B cell (primary cell): ENCODE results near the gene FBLIM1. TPM values are rescaled to one million over a fixed set of nuclear protein-coding genes. Genes with fewer than 3 reads are reported as not detected.

Experiments used
- ATAC-seq: fragments of 200-7000 bp; cut with Tn5 transposase; one replicate; pipeline ENCODE4 v1.10.0; 2021; ENCODE audit warnings: low read depth, mild to moderate bottlenecking, moderate number of reproducible peaks, moderate library complexity
- CTCF ChIA-PET: fragments of 350-600 bp; sonication (Branson Sonifier 250); formaldehyde crosslinking; loops from one replicate; lab custom pipeline; 2021; ENCODE audit warnings: antibody characterized with exemption, inconsistent platforms; lab: Charles Lee
- POLR2A ChIA-PET: fragments of 350-600 bp; sonication (Branson Sonifier 250); formaldehyde crosslinking; loops from one replicate; lab custom pipeline; 2021; ENCODE audit warnings: antibody characterized with exemption; lab: Charles Lee
- DNase-seq: peaks from one replicate; pipeline ENCODE4 v3.0.0; 2013
- H2AFZ ChIP-seq: 2 replicates; pipeline ENCODE4 v1.6.1; 2012; ENCODE audit warnings: mild to moderate bottlenecking, low read depth, low read length; ENCODE audit not compliant: insufficient read depth, poor library complexity, severe bottlenecking
- H3K27ac ChIP-seq, 2 donors: 1 replicate in 1 of 2; 2 replicates in 1 of 2; pipeline ENCODE4 v1.5.1; 2012 to 2013; ENCODE audit warnings: low read length in 2 of 2, mild to moderate bottlenecking in 2 of 2, moderate library complexity in 1 of 2
- H3K27me3 ChIP-seq, 4 experiments: fragments of 200-600 bp in 1 of 4; sonication (generic) in 1 of 4; replicated peaks in 1 of 4; 1 replicate in 2 of 4; 2 replicates in 2 of 4; pipeline versions ENCODE4 v1.6.1 to v1.7.0; 2013 to 2016; ENCODE audit warnings: low read length in 3 of 4, mild to moderate bottlenecking in 2 of 4, mixed read lengths in 1 of 4, moderate library complexity in 1 of 4; ENCODE audit not compliant: insufficient read depth in 4 of 4, control insufficient read depth in 3 of 4; ENCODE audit errors: control extremely low read depth in 1 of 4
- H3K36me3 ChIP-seq, 2 experiments: replicated peaks in 1 of 2; 1 replicate in 1 of 2; 2 replicates in 1 of 2; pipeline versions ENCODE4 v1.6.1 to v1.7.1; 2013; ENCODE audit warnings: low read length in 1 of 2; ENCODE audit not compliant: insufficient read depth in 2 of 2, control insufficient read depth in 1 of 2; ENCODE audit errors: control extremely low read depth in 1 of 2, extremely low read depth in 1 of 2
- H3K4me1 ChIP-seq, 2 donors: fragments of 200-600 bp in 1 of 2; sonication (generic) in 1 of 2; 1 replicate in 1 of 2; 2 replicates in 1 of 2; pipeline versions ENCODE4 v1.5.1 to v1.6.1; 2013 to 2017; ENCODE audit warnings: low read length in 2 of 2; ENCODE audit not compliant: control insufficient read depth in 2 of 2, insufficient read depth in 2 of 2
- H3K4me2 ChIP-seq: replicated peaks from 2 replicates; pipeline ENCODE3; 2012; ENCODE audit warnings: mild to moderate bottlenecking, low read depth, low read length; ENCODE audit not compliant: poor library complexity, severe bottlenecking
- H3K4me3 ChIP-seq, 5 experiments: fragments of 200-600 bp in 1 of 5; sonication (generic) in 1 of 5; 1 replicate in 3 of 5; 2 replicates in 2 of 5; pipeline versions ENCODE4 v1.5.1 to v1.7.0; 2011 to 2016; ENCODE audit warnings: low read length in 4 of 5, mild to moderate bottlenecking in 4 of 5, low read depth in 2 of 5, control low read depth in 1 of 5, moderate library complexity in 1 of 5; ENCODE audit not compliant: insufficient read depth in 1 of 5; ENCODE audit errors: control extremely low read depth in 1 of 5, extremely low read depth in 1 of 5
- H3K79me2 ChIP-seq: fragments of 200-600 bp; sonication (generic); one replicate; pipeline ENCODE4 v1.6.0; 2016; ENCODE audit warnings: low read length; ENCODE audit not compliant: control insufficient read depth, insufficient read depth
- H3K9ac ChIP-seq: fragments of 200-600 bp; sonication (generic); 2 replicates; pipeline ENCODE4 v1.6.1; 2017; ENCODE audit warnings: mild to moderate bottlenecking, low read length, moderate library complexity
- H3K9me3 ChIP-seq, 3 donors: one replicate each; pipeline versions ENCODE4 v1.6.1 to v1.7.1; 2013; ENCODE audit warnings: low read length in 2 of 3; ENCODE audit not compliant: control insufficient read depth in 2 of 3, insufficient read depth in 1 of 3; ENCODE audit errors: control extremely low read depth in 1 of 3
- H4K20me1 ChIP-seq: 2 replicates; pipeline ENCODE4 v1.6.0; 2012; ENCODE audit warnings: mild to moderate bottlenecking, low read length; ENCODE audit not compliant: insufficient read depth, control insufficient read depth, poor library complexity, severe bottlenecking
- H3K27ac Mint-ChIP-seq: one replicate; pipeline ENCODE4 v1.8.0; 2021; ENCODE audit warnings: mixed read lengths
- H3K27me3 Mint-ChIP-seq: one replicate; pipeline ENCODE4 v1.8.0; 2021; ENCODE audit warnings: mixed read lengths
- H3K4me1 Mint-ChIP-seq: one replicate; pipeline ENCODE4 v1.8.0; 2021; ENCODE audit warnings: mixed read lengths
- H3K4me3 Mint-ChIP-seq: one replicate; pipeline ENCODE4 v1.8.0; 2021; ENCODE audit warnings: mixed read lengths
- H3K9me3 Mint-ChIP-seq: one replicate; pipeline ENCODE4 v1.8.0; 2022; ENCODE audit warnings: mixed read lengths; ENCODE audit not compliant: insufficient read depth
- CTCF ChIP-seq: fragments of 200-600 bp; IDR thresholded peaks from one replicate; pipeline ENCODE4 v1.8.0; 2022; ENCODE audit warnings: antibody characterized with exemption, mild to moderate bottlenecking
- EZH2 ChIP-seq: IDR thresholded peaks from 2 replicates; pipeline ENCODE4 v1.6.1; 2012; ENCODE audit warnings: borderline replicate concordance, low read depth, mild to moderate bottlenecking, moderate library complexity, low read length; ENCODE audit not compliant: insufficient read depth, poor library complexity, severe bottlenecking
- WGBS: methylation state at CpG from one replicate; pipeline ENCODE4 v1.1.5; 2013; ENCODE audit warnings: missing lambda C conversion rate; ENCODE audit not compliant: insufficient coverage; 5-methylcytosine and 5-hydroxymethylcytosine counted together
- intact Hi-C: fragments of 100-400 bp; cut with micrococcal nuclease; formaldehyde crosslinking; loops from one replicate; pipeline ENCODE4 v1.10.0; 2022
- polyA plus RNA-seq: library from polyadenylated mRNA; depleted of rRNA; stranded (reverse); fragments of >200 nt; gene quantifications from 2 replicates; pipeline ENCODE4 v1.2.3, GENCODE V29; 2012
- total RNA-seq, 2 donors: library from RNA; stranded (reverse); fragments of 120-200 nt in 1 of 2; gene quantifications; 1 replicate in 1 of 2; 2 replicates in 1 of 2; pipeline versions ENCODE4 v1.2.3 to v1.2.4, GENCODE V29; 2013 to 2022

The FBLIM1 gene
- total and polyA plus RNA-seq, 2 donors (not counting 1 experiment from before 2014, with no cell fraction given) = not detected

GRCh38 chr1:15719381-15720120, 39.0 kb upstream of the FBLIM1 start:
- Histone ChIP-seq H3K27ac (no peak overlapping the region), H3K9ac (no peak overlapping the region), H3K4me2 (no peak overlapping the region), H3K79me2 (peaks cover 16% of the 10 kb centered on the region), H3K36me3 (peaks cover 0 to 73% of the 10 kb centered on the region in 2 experiments), H4K20me1 (peaks cover 34% of the 10 kb centered on the region), H3K27me3 (no peaks in the 10 kb centered on the region), H3K4me3 (no peak overlapping the region), H3K4me1 (no peaks in the 10 kb centered on the region), H3K9me3 (no peaks in the 10 kb centered on the region), H2AFZ (no peak overlapping the region)
- ChIA-PET POLR2A (interaction anchor here (0.6 kb wide), 1 partner anchor 81 kb away, joined by 4 read pairs; no protein-coding TSS in a partner anchor), CTCF (interaction anchor here (1.0 to 1.5 kb wide), 3 partner anchors 22 to 140 kb away, joined by 3 to 5 read pairs (median 4); no protein-coding TSS in a partner anchor)
- DNase-seq (no peak), ATAC-seq (no peak)
- 92% methylated on average over 6 of the region's 12 CpGs for WGBS
- no peak for TF ChIP-seq CTCF
- TF ChIP-seq EZH2 = no peak
- H3K4me1 Mint-ChIP-seq = peaks cover under 1% of the 10 kb centered on the region
- H3K9me3 Mint-ChIP-seq = no peaks in the 10 kb centered on the region
- no peak overlapping the region for H3K27ac Mint-ChIP-seq
- H3K4me3 Mint-ChIP-seq = no peak overlapping the region
- H3K27me3 Mint-ChIP-seq = no peaks in the 10 kb centered on the region
- intact Hi-C loops = no loop called here

GRCh38 chr1:15720861-15721260, 37.7 kb upstream of the FBLIM1 start:
- ChIA-PET POLR2A (interaction anchor here (0.6 kb wide), 1 partner anchor 127 kb away, joined by 9 read pairs; no protein-coding TSS in a partner anchor), CTCF (interaction anchor here (0.6 to 1.3 kb wide), 3 partner anchors 24 to 149 kb away, joined by 3 to 5 read pairs (median 4); no protein-coding TSS in a partner anchor)
- no peak overlapping the region for H3K4me3 ChIP-seq
- H3K9me3 Mint-ChIP-seq = no peaks in the 10 kb centered on the region
- WGBS = 91% methylated on average over 2 of the region's 3 CpGs
- ATAC-seq = no peak
- H3K9me3 ChIP-seq = no peaks in the 10 kb centered on the region
- H3K27ac Mint-ChIP-seq = no peak overlapping the region
- H3K79me2 ChIP-seq = peaks cover 10% of the 10 kb centered on the region
- no peak overlapping the region for H3K4me3 Mint-ChIP-seq
- no peaks in the 10 kb centered on the region for H3K4me1 ChIP-seq
- no peak for DNase-seq
- H2AFZ ChIP-seq = no peak overlapping the region
- intact Hi-C loops = no loop called here
- H3K27ac ChIP-seq = no peak overlapping the region
- no peaks in the 10 kb centered on the region for H3K4me1 Mint-ChIP-seq
- H3K27me3 Mint-ChIP-seq = no peaks in the 10 kb centered on the region
- no peak overlapping the region for H3K9ac ChIP-seq
- H3K36me3 ChIP-seq = peaks cover 0 to 79% of the 10 kb centered on the region in 2 experiments
- H3K4me2 ChIP-seq = no peak overlapping the region
- H4K20me1 ChIP-seq = peaks cover 23% of the 10 kb centered on the region
- no peaks in the 10 kb centered on the region for H3K27me3 ChIP-seq
- TF ChIP-seq CTCF = no peak
- TF ChIP-seq EZH2 = no peak
